ENCODE results near the gene C2orf92.
"Not testable (repeated sequence)": the region's sequence is repeated elsewhere in the genome, so short reads cannot be mapped to it uniquely, and the experiment has no call there.

The C2orf92 gene

GRCh38 chr2:97695744-97696143 lies 26.2 kb downstream of the C2orf92 start:
- no peak for DNase-seq

DNA sequence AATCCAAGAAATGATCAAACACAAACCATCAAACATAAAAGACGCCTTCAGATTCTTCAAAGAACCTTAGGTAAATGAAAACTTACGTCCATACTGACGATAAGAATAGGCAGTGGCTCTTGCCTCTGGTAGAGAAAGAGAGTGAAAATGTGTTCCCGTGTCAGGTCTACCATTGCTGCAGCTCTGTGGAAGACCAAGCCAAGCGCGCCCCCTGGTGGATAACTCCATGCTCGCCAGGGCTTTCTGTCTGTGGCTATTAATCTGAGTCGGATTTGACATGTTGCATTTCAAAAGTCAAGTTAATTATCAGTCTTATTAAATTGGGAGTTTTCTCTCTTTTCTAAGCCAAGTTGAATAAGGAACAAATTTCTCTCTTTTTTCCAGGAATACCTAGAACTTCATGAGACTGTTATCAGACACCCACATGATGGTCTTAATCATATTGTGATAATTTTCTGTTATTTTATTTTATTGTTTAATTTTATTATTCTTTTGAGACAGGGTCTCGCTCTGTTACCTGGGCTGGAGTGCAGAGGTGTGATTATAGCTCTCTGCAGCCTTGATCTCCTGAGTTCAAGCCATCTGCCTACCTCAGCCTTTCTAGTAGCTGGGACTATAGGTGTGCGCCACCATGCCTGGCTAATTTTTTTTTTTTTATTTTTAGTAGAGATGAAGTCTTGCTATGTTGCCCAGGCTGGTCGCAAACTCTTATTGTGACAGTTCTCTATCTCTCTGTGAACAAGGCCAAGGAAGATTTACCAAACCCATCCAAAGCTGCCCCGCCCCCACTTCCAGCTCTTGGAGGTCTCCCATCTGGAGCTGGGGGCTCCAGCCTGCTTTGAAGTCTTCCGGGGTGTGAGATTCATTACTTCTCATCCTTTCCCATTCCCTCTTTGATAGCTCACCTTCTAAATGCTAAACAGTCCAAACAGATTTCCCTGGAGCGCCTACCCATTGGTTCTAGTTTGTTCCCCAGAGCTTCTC lies 28.0 kb downstream of the C2orf92 start:
- DNase-seq, result peak; percentile 96 to 98

DNA sequence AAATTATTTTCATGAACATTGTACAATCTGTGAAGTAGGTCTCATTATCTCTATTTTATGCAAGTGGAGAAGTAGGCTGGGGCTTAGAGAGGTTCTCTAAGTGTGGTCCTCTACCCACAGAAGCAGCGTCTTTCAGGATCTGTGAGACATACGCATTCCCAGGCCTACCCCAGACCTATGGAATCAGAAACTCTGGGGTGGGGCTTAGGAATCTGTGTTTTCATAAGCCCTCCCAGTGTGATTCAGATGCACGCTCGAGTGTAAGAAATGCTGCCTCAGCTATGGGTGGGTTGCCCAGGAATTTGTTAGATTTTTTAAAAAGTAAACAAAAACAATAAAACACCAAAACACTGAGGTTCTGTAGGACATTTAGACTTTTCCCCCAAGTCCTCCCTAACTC lies 29.0 kb downstream of the C2orf92 start:
- no peak for DNase-seq

- peak; percentile 56 to 71 for DNase-seq
Observed at GRCh38 chr2:97699765-97700444, 30.4 kb downstream of the C2orf92 start.

DNA sequence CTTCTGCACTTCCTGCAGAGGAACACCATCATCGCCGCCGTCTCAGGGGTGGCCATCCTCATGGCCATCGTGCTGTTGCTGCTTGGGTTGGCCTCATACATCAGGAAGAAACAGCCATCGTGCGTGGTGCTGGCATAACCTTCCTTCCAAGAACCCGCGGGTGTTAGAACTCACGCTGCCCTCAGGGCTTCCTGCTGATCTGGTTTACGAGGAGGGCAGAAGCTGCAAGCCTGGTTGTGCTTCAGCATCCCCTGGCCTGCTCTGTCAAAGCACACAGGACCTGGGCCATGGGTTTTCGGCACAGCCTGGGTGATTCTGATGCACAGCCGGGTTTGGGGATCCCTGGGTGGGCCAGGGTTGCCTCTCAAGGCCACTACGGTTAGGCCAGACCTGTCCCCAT lies 31.7 kb downstream of the C2orf92 start:
- DNase-seq, result no peak

DNA sequence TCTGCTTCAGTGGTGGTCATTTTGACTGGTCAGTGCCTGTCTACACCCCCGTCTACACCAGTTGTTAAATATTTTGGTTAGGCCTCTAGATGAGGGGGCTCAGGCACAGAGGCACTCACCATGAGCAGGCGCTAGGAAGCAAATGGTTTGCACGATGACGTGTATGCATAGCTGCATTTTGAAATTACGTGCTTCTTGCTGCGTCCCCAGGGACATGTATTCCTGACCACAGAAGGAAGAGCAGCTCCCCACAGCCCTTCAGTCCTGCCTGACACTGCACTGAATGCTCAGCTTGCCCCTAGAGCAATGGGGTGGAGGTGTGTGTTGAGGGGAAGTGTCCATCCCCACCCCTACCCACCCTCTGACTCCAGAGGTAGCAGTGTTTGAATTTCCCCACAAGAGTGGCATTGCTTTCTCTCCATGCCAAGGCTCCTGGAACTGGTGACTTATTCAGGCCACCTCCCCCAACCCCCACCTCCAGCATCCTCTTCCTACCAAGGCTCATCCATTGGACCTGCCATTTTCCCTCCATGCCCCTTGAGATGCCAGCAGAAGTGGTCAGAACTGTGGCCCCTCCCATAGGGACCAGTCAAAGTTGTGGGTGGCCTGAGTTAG lies 32.4 kb downstream of the C2orf92 start:
- DNase-seq, result no peak

GRCh38 chr2:97702731-97703470 lies 33.4 kb downstream of the C2orf92 start:
- no peak for DNase-seq

- no peak for DNase-seq
Observed at GRCh38 chr2:97703741-97704140, 34.2 kb downstream of the C2orf92 start.

GRCh38 chr2:97704989-97705388 lies 35.5 kb downstream of the C2orf92 start:
- DNase-seq, result no peak

- no peak for DNase-seq
Observed at GRCh38 chr2:97706112-97706511, 36.6 kb downstream of the C2orf92 start.

- DNase-seq, result no peak
Observed at GRCh38 chr2:97706708-97707345, 37.3 kb downstream of the C2orf92 start.

GRCh38 chr2:97707362-97708047 lies 38.0 kb downstream of the C2orf92 start:
- no peak for DNase-seq

- no peak for DNase-seq
Observed at GRCh38 chr2:97708048-97708380, 38.5 kb downstream of the C2orf92 start.

- DNase-seq, result no peak
Observed at GRCh38 chr2:97708608-97709007, 39.1 kb downstream of the C2orf92 start.

GRCh38 chr2:97711394-97711711 lies 41.8 kb downstream of the C2orf92 start:
- no peak for DNase-seq

DNA sequence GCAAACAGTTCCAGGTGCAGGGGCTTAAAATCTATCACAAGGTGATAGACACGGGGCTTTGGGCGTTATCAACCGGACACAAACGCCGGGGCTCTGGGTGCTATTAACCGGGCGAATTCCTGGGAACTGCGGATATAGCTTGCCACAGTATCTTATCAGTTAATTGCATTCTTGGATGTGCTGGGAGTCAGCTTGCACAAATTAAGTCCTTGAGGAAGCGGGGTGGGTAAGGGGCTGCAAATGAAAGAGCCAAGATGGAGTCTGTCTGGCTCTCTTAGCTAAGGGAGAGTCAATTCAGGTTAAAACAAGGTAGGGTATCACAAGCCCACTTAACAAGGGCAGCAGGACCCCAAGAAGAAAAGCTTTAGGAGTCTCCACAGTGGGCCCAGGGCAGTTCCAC lies 42.7 kb downstream of the C2orf92 start:
- DNase-seq, result not testable (repeated sequence)

- no peak for DNase-seq
Observed at GRCh38 chr2:97712693-97713295, 43.3 kb downstream of the C2orf92 start.

DNA sequence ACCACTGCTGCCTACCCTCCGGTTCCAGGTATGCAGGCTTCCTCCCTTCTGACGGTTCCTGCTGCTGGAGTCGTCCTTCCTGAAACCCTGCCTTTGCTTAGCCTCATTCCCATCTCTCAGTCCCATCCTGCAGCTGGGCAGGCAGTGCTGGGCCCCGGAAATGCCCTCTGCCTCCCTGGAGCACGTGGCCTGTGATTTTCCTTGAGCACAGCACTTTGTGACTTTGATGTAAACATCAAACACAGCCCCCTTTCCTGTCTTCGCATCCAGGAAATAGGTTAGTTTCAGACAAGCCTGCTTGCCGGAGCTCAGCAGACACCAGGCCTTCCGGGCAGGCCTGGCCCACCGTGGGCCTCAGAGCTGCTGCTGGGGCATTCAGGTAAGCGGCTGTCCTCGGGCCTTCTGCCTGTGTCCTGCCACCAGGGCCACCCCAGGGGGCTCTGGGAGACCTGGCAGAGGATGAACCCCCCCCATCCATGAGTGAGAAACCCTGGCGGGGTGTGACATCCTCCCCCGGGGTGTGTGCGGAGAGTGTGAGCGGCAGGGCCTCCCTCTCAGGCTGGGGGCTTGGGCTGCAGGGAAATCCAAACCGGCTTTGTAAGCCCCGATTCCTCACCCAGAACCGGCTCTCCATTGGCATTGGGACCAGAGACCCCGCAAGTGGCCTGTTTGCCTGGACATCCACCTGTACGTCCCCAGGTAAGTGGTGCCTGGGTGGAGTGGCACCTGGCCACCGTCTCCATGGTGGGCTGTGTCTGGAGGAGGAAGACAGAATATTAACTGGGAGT lies 44.0 kb downstream of the C2orf92 start, which contains the start of gene ZAP70:
ZAP70 (plus strand) TSS at position 281 of the 788 bp plus-strand sequence. CDS start 10,461 bp downstream, outside the sequence.
- DNase-seq, result peak in 1 of 2 donors; percentile 53

GRCh38 chr2:97714084-97714949 lies 44.8 kb downstream of the C2orf92 start:
- DNase-seq, result no peak
